GM23248 (cell line): ENCODE data around the gene CUX1. TPM values are rescaled to one million over a fixed set of nuclear protein-coding genes. Genes with fewer than 3 reads are reported as not detected.

ENCODE experiments used
- DNase-seq: peaks from one replicate; pipeline ENCODE4 v3.0.0-alpha.2; 2015
- H2AFZ ChIP-seq: fragments of 200-600 bp; sonication (generic); 2 replicates; pipeline ENCODE4 v1.6.1; 2016; ENCODE audit warnings: antibody characterized with exemption
- H3F3A ChIP-seq: fragments of 200-600 bp; sonication (generic); 2 replicates; pipeline ENCODE4 v1.6.1; 2016; ENCODE audit warnings: mild to moderate bottlenecking, antibody characterized with exemption, mixed run types; ENCODE audit not compliant: insufficient read depth
- H3K27ac ChIP-seq: fragments of 200-600 bp; sonication (generic); 2 replicates; pipeline ENCODE4 v1.5.1; 2016; ENCODE audit warnings: mild to moderate bottlenecking
- H3K27me3 ChIP-seq: fragments of 200-600 bp; sonication (generic); replicated peaks from 2 replicates; pipeline ENCODE4 v1.6.1; 2016; ENCODE audit warnings: mild to moderate bottlenecking; ENCODE audit not compliant: insufficient read depth
- H3K36me3 ChIP-seq: fragments of 200-600 bp; sonication (generic); 2 replicates; pipeline ENCODE4 v1.6.1; 2016; ENCODE audit warnings: low read depth, mild to moderate bottlenecking
- H3K4me1 ChIP-seq: fragments of 200-600 bp; sonication (generic); 2 replicates; pipeline ENCODE4 v1.6.1; 2016; ENCODE audit warnings: mild to moderate bottlenecking; ENCODE audit not compliant: insufficient read depth
- H3K4me2 ChIP-seq: fragments of 200-600 bp; sonication (generic); one replicate; pipeline ENCODE4 v1.6.1; 2016; ENCODE audit warnings: mild to moderate bottlenecking; ENCODE audit not compliant: unreplicated experiment
- H3K4me3 ChIP-seq: fragments of 200-600 bp; sonication (generic); 2 replicates; pipeline ENCODE4 v1.5.1; 2016; ENCODE audit warnings: mild to moderate bottlenecking
- H3K79me2 ChIP-seq: fragments of 200-600 bp; sonication (generic); 2 replicates; pipeline ENCODE4 v1.6.1; 2016; ENCODE audit warnings: mild to moderate bottlenecking; ENCODE audit not compliant: insufficient read depth
- H3K9ac ChIP-seq: fragments of 200-600 bp; sonication (generic); 2 replicates; pipeline ENCODE4 v1.6.1; 2016; ENCODE audit warnings: mild to moderate bottlenecking
- H3K9me2 ChIP-seq: fragments of 200-600 bp; sonication (generic); 2 replicates; pipeline ENCODE4 v1.6.1; 2016; ENCODE audit warnings: mixed run types, mild to moderate bottlenecking, moderate library complexity; ENCODE audit not compliant: insufficient read depth
- H3K9me3 ChIP-seq: fragments of 200-600 bp; sonication (generic); one replicate; pipeline ENCODE4 v1.6.1; 2017; ENCODE audit warnings: low read depth
- H4K20me1 ChIP-seq: fragments of 200-600 bp; sonication (generic); 2 replicates; pipeline ENCODE4 v1.6.0; 2016; ENCODE audit not compliant: insufficient read depth
- EZH2 ChIP-seq: fragments of 200-600 bp; sonication (generic); IDR thresholded peaks from 2 replicates; pipeline ENCODE4 v1.6.1; 2018; ENCODE audit warnings: antibody characterized with exemption, mild to moderate bottlenecking; ENCODE audit not compliant: insufficient read depth, poor library complexity, severe bottlenecking
- EZH2phosphoT487 ChIP-seq: fragments of 200-600 bp; sonication (generic); IDR thresholded peaks from 2 replicates; pipeline ENCODE4 v1.6.1; 2018; ENCODE audit warnings: antibody characterized with exemption, moderate library complexity, mild to moderate bottlenecking, low read depth; ENCODE audit not compliant: insufficient read depth
- WGBS, 2 experiments: methylation state at CpG; one replicate each; pipeline ENCODE4 v1.1.6; 2015 to 2017; ENCODE audit warnings: low lambda C conversion rate in 2 of 2, low coverage in 1 of 2; ENCODE audit errors: missing lambda C conversion rate in 2 of 2; 5-methylcytosine and 5-hydroxymethylcytosine counted together
- in situ Hi-C: fragments of 300-500 bp; cut with MboI; formaldehyde crosslinking; loops from 2 replicates; pipeline ENCODE4 v1.15.0; 2020
- polyA plus RNA-seq: library from polyadenylated mRNA; unstranded; fragments of >200 nt; fragmentation: Nextera tagmentation; extraction: Ambion mirVana; gene quantifications from 2 replicates; pipeline ENCODE4 v1.2.1, GENCODE V29; 2016
- total RNA-seq: library from RNA; depleted of rRNA; stranded (reverse); fragments of >200 nt; shearing (Covaris generic); gene quantifications from 2 replicates; pipeline ENCODE4 v1.2.3, GENCODE V29; 2014

CUX1 gene
- total and polyA plus RNA-seq, 2 experiments from 2014 or later = 30.2 to 34.9 TPM

- Histone ChIP-seq H3K27me3 (peaks cover 5% of the 10 kb centered on the region), H3K9me3 (no peaks in the 10 kb centered on the region), H2AFZ (no peak overlapping the region), H3K4me2 (no peak overlapping the region), H3K9me2 (no peaks in the 10 kb centered on the region), H3K9ac (no peak overlapping the region), H3K79me2 (no peaks in the 10 kb centered on the region), H3F3A (no peaks in the 10 kb centered on the region), H4K20me1 (no peaks in the 10 kb centered on the region), H3K36me3 (no peaks in the 10 kb centered on the region), H3K4me1 (no peaks in the 10 kb centered on the region), H3K4me3 (no peak overlapping the region), H3K27ac (no peak overlapping the region)
- TF ChIP-seq EZH2phosphoT487 (no peak), EZH2 (no peak)
- DNase-seq = no peak
- WGBS, 2 experiments = 81 to 82% methylated on average over 21 to 24 of the region's 24 CpGs
- in situ Hi-C loops = no loop called here
These were observed 500.0 kb downstream of the CUX1 start for GRCh38 chr7:102317231-102318059.

- Histone ChIP-seq H3K4me2 (no peak overlapping the region), H2AFZ (no peak overlapping the region), H4K20me1 (no peaks in the 10 kb centered on the region), H3K9me3 (no peaks in the 10 kb centered on the region), H3K27ac (no peak overlapping the region), H3F3A (no peaks in the 10 kb centered on the region), H3K9ac (no peak overlapping the region), H3K27me3 (peaks cover 5% of the 10 kb centered on the region), H3K36me3 (no peaks in the 10 kb centered on the region), H3K4me1 (no peaks in the 10 kb centered on the region), H3K9me2 (no peaks in the 10 kb centered on the region), H3K4me3 (no peak overlapping the region), H3K79me2 (no peaks in the 10 kb centered on the region)
- DNase-seq = peak; percentile 18
- in situ Hi-C loops = no loop called here
- 74 to 81% methylated on average over 6 of the region's 7 CpGs for WGBS, 2 experiments
- TF ChIP-seq EZH2phosphoT487 = no peak
- no peak for TF ChIP-seq EZH2
These were observed 501.1 kb downstream of the CUX1 start for GRCh38 chr7:102318482-102318971.

GRCh38 chr7:102319671-102320070, 502.2 kb downstream of the CUX1 start:
- TF ChIP-seq EZH2phosphoT487 (no peak), EZH2 (no peak)
- in situ Hi-C loops = no loop called here
- no peak for DNase-seq
- no peaks in the 10 kb centered on the region for H3K9me2 ChIP-seq
- no peaks in the 10 kb centered on the region for H3K79me2 ChIP-seq
- WGBS, 2 experiments = 78 to 82% methylated on average over 3 of the region's 3 CpGs
- no peak overlapping the region for H3K9ac ChIP-seq
- no peak overlapping the region for H3K27ac ChIP-seq
- no peaks in the 10 kb centered on the region for H3K4me1 ChIP-seq
- H4K20me1 ChIP-seq = no peaks in the 10 kb centered on the region
- no peaks in the 10 kb centered on the region for H3F3A ChIP-seq
- no peak overlapping the region for H3K4me2 ChIP-seq
- no peaks in the 10 kb centered on the region for H3K9me3 ChIP-seq
- H3K36me3 ChIP-seq = no peaks in the 10 kb centered on the region
- H3K27me3 ChIP-seq = peaks cover 5% of the 10 kb centered on the region
- H3K4me3 ChIP-seq = no peak overlapping the region
- no peak overlapping the region for H2AFZ ChIP-seq

GRCh38 chr7:102320181-102320580, 502.8 kb downstream of the CUX1 start:
- 93 to 94% methylated on average over 14 of the region's 14 CpGs for WGBS, 2 experiments
- in situ Hi-C loops = no loop called here

More at GRCh38 chr7:102320181-102320580, 502.8 kb downstream of the CUX1 start:
- Histone ChIP-seq H3K9ac (no peak overlapping the region), H3K4me1 (no peaks in the 10 kb centered on the region), H3K27me3 (peaks cover 5% of the 10 kb centered on the region), H3K9me2 (no peaks in the 10 kb centered on the region), H4K20me1 (no peaks in the 10 kb centered on the region), H3K79me2 (no peaks in the 10 kb centered on the region), H3K27ac (no peak overlapping the region), H3K4me3 (no peak overlapping the region), H3K36me3 (no peaks in the 10 kb centered on the region), H2AFZ (no peak overlapping the region), H3F3A (no peaks in the 10 kb centered on the region), H3K4me2 (no peak overlapping the region), H3K9me3 (no peaks in the 10 kb centered on the region)
- TF ChIP-seq EZH2 (no peak), EZH2phosphoT487 (no peak)
- DNase-seq = no peak
